Mesenteric fat pad (tissue), 1 donor: Measurements from ENCODE around the gene CFAP99. TPM values are rescaled to one million over a fixed set of nuclear protein-coding genes. Genes with fewer than 3 reads are reported as not detected.

ENCODE experiments used
- DNase-seq: peaks from one replicate; pipeline ENCODE4 v3.0.0-alpha.2; 2020; ENCODE audit warnings: low spot score
- total RNA-seq: library from RNA; stranded (reverse); fragmentation: NEBNext Ultra II Directional; extraction: Animal tissue kit (Norgen Biotek cat#: 25700); gene quantifications from one replicate; pipeline ENCODE4 v1.2.1, GENCODE V29; 2021
- donor health status: DM: yes; HTN: yes; CAD: no.

CFAP99 gene
- total RNA-seq, 1 donor from 2014 or later = not detected

DNA sequence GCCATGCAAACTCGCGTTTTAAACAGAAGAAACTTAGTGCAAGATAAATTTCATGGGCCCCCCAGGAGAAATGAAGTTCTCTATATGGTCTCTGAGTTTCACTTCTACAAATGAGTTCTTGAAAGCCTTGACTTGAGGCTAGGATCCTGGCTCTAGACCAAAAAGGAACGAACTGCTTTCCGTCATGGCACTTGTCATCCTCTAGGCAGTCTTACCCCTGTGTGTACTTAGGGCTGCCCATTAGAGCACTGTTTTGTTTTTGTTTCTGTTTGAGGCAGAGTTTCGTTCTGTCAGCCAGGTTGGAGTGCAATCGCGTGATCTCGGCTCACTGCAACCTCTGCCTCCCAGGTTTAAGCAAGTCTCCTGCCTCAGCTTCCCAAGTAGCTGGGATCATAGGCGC lies 79.2 kb downstream of the CFAP99 start:
- DNase-seq = no peak

GRCh38 chr4:2500547-2500946 lies 81.8 kb downstream of the CFAP99 start:
- DNase-seq = no peak

DNA sequence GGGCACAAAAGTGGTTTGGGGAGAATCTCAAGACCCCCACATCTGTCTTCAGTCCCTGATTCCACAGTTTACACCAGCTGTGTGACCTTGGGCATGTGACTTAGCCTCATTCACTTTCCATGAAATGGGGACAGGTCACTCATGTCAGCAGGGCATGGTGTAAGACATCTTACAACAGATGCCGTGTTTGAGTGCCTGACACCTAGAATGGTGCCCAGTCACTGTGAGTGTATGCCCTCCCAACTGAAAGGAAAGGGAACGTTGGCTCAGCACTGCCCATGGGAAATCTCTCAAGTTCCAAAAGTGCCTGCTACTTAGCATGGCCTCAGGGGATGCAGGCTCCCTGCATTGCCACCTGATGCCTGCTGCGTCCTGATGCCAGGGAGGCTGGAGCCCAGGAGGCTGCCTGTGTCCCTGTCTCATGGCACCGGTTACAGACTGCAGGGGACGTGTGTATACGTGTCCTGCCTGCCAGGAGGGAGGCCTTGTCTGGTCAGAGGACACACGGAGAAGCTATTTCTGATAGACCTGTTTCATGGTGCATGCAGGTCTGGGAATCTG lies 82.4 kb downstream of the CFAP99 start:
- no peak for DNase-seq

GRCh38 chr4:2503809-2504208 lies 85.1 kb downstream of the CFAP99 start:
- no peak for DNase-seq

GRCh38 chr4:2507259-2507658 lies 88.5 kb downstream of the CFAP99 start:
- DNase-seq = no peak

DNA sequence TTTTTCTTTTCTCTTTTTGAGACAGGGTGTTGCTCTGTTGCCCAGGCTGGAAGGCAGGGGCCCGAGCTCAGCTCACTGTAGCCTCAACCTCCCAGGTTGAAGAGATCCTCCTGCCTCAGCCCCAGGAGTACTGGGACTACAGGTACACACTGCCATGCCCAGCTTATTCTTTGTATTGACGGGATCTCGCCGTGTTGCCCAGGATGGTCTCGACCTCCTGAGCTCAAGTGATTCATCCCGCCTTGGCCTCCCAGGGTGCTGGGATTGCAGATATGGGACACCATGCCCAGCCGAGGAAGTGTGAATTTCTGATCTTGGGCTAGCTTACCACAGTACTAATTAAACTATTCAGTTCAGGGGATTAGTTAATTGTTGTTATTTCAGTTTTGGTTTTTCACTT lies 89.1 kb downstream of the CFAP99 start:
- DNase-seq = no peak

GRCh38 chr4:2510351-2511259 lies 91.8 kb downstream of the CFAP99 start:
- no peak for DNase-seq

- DNase-seq = no peak
Observed at GRCh38 chr4:2511645-2512131, 92.9 kb downstream of the CFAP99 start.

Other genes with a start within 250 kb of the CFAP99 start
- 12.7 TPM for gene HAUS3, start 176.8 kb upstream of the CFAP99 start, total RNA-seq
- gene POLN, start 176.8 kb upstream of the CFAP99 start, total RNA-seq = 12.8 TPM
- 61.3 TPM for gene MXD4, start 156.8 kb upstream of the CFAP99 start, total RNA-seq
- gene ZFYVE28, start 310 bp upstream of the CFAP99 start, total RNA-seq = 12.9 TPM
- gene RNF4, start 50.2 kb downstream of the CFAP99 start, total RNA-seq = 48.6 TPM
- 25.3 TPM for gene FAM193A, start 117.7 kb downstream of the CFAP99 start, total RNA-seq